Activated CD8-positive, alpha-beta memory T cell treated with anti-CD3 and anti-CD28 coated beads, Interleukin-2, amount 10 ng/mL, durations not matched to agents 7 days and 5 days (primary cell): ENCODE data around the gene GPR89A. TPM values are rescaled to one million over a fixed set of nuclear protein-coding genes. Genes with fewer than 3 reads are reported as not detected.
"Not testable (repeated sequence)": the region's sequence is repeated elsewhere in the genome, so short reads cannot be mapped to it uniquely, and the experiment has no call there.

Experiments used
- ATAC-seq: fragments of 150-1000 bp; cut with Tn5 transposase; one replicate; pipeline ENCODE4 v1.10.0; 2021; ENCODE audit warnings: moderate library complexity
- CTCF ChIA-PET: fragments of 350-600 bp; sonication (Branson Sonifier 250); formaldehyde crosslinking; loops from one replicate; lab custom pipeline; 2021; ENCODE audit warnings: antibody characterized with exemption; lab: Charles Lee
- DNase-seq: peaks from one replicate; pipeline ENCODE4 v3.0.0-alpha.2; 2020
- H3K27ac Mint-ChIP-seq: one replicate; pipeline ENCODE4 v1.8.0; 2021; ENCODE audit warnings: mild to moderate bottlenecking, mixed read lengths
- H3K27me3 Mint-ChIP-seq: one replicate; pipeline ENCODE4 v1.8.0; 2021; ENCODE audit warnings: mixed read lengths
- H3K36me3 Mint-ChIP-seq: one replicate; pipeline ENCODE4 v1.8.0; 2021; ENCODE audit warnings: mild to moderate bottlenecking, mixed read lengths
- H3K4me1 Mint-ChIP-seq: one replicate; pipeline ENCODE4 v1.8.0; 2021; ENCODE audit warnings: mixed read lengths
- H3K4me3 Mint-ChIP-seq: one replicate; pipeline ENCODE4 v1.8.0; 2021; ENCODE audit warnings: mild to moderate bottlenecking, moderate library complexity, mixed read lengths
- H3K9me3 Mint-ChIP-seq: one replicate; pipeline ENCODE4 v1.8.0; 2022; ENCODE audit warnings: low read depth, mixed read lengths
- total RNA-seq, 2 experiments: library from RNA; stranded (reverse); gene quantifications; one replicate each; pipeline ENCODE4 v1.2.3, GENCODE V29; 2021

Gene GPR89A
- total RNA-seq, 2 experiments from 2014 or later = 32.7 to 50.5 TPM

DNA sequence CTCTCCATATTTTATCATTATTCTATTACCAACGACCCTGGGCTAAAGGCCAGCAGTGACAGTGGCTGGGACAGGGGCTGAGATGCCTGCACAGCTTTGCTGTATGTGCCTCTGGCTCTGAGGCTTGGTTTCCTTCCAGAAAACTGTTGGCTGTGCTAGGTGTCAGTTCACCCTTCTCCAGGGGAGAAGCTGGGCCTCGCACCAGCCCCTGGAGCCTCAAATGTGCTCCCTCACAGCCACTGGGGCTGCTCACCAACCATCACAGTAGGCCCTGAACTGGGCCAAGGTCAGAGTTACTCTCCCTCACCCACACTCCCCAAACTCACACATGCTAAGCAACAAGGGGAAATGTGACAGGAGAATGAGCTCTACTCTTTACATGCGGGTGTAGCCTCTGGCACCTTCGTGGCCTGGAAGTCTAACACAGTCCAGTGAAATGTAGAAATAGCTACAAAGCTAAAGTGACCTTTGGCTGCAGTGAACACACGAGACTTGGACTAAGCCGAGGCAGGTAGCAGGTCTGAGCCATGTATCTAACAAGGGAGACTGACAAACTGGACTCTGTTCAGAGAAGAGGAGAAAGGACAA, 106.8 kb downstream of the GPR89A start:
- ATAC-seq (no peak), DNase-seq (no peak)
- H3K27me3 Mint-ChIP-seq = peaks cover 4% of the 10 kb centered on the region
- H3K36me3 Mint-ChIP-seq = no peaks in the 10 kb centered on the region
- no peaks in the 10 kb centered on the region for H3K9me3 Mint-ChIP-seq
- peaks cover 36% of the 10 kb centered on the region for H3K4me1 Mint-ChIP-seq
- H3K27ac Mint-ChIP-seq = no peak overlapping the region
- CTCF ChIA-PET = no interaction called here
- no peak overlapping the region for H3K4me3 Mint-ChIP-seq

GRCh38 chr1:145716641-145717345, 109.0 kb downstream of the GPR89A start:
- CTCF ChIA-PET = interaction anchor here (0.6 to 1.4 kb wide), 3 partner anchors 14 to 109 kb away, joined by 3 to 5 read pairs (median 3); no protein-coding TSS in a partner anchor
- DNase-seq (peak; percentile 62), ATAC-seq (peak; percentile 29)
- Mint-ChIP-seq H3K27me3 (peaks cover 6% of the 10 kb centered on the region), H3K4me1 (peaks cover 53% of the 10 kb centered on the region), H3K4me3 (no peak overlapping the region), H3K27ac (peak overlapping the region; percentile 86), H3K9me3 (no peaks in the 10 kb centered on the region), H3K36me3 (no peaks in the 10 kb centered on the region)

GRCh38 chr1:145717833-145718232, 110.0 kb downstream of the GPR89A start:
- Mint-ChIP-seq H3K4me1 (peaks cover 57% of the 10 kb centered on the region), H3K27me3 (peaks cover 10% of the 10 kb centered on the region), H3K36me3 (no peaks in the 10 kb centered on the region), H3K4me3 (no peak overlapping the region), H3K9me3 (no peaks in the 10 kb centered on the region), H3K27ac (peak overlapping the region; percentile 47)
- CTCF ChIA-PET = interaction anchor here (1.4 to 1.5 kb wide), 2 partner anchors 15 to 29 kb away, joined by 5 read pairs; no protein-coding TSS in a partner anchor
- DNase-seq (no peak), ATAC-seq (no peak)

GRCh38 chr1:145718465-145718864, 110.7 kb downstream of the GPR89A start:
- CTCF ChIA-PET = interaction anchor here (0.7 to 1.5 kb wide), 2 partner anchors 30 to 289 kb away, joined by 3 to 5 read pairs; no protein-coding TSS in a partner anchor
- peaks cover 11% of the 10 kb centered on the region for H3K27me3 Mint-ChIP-seq
- not testable (repeated sequence) for H3K36me3 Mint-ChIP-seq, H3K27ac Mint-ChIP-seq, H3K4me3 Mint-ChIP-seq, ATAC-seq, H3K9me3 Mint-ChIP-seq, DNase-seq
- peaks cover 57% of the 10 kb centered on the region for H3K4me1 Mint-ChIP-seq

- CTCF ChIA-PET = interaction anchor here (0.8 to 2.9 kb wide), 10 partner anchors 8 to 40 kb away, joined by 3 to 15 read pairs (median 4); no protein-coding TSS in a partner anchor
- Mint-ChIP-seq H3K9me3 (no peaks in the 10 kb centered on the region), H3K27me3 (peaks cover 11% of the 10 kb centered on the region), H3K36me3 (no peaks in the 10 kb centered on the region), H3K27ac (peak within 1 kb of the TSS; percentile 81), H3K4me1 (peaks cover 57% of the 10 kb centered on the region), H3K4me3 (peak within 1 kb of the TSS; percentile 70)
- peak; percentile 46 for DNase-seq
- ATAC-seq = peak; percentile 22
Observed at GRCh38 chr1:145719230-145720079, 111.7 kb downstream of the GPR89A start, which contains the start of gene CD160. Gene CD160 (plus strand): TSS chr1:145719499. CDS start chr1:145728328, 8,829 bp downstream.

Other genes with a start within 250 kb of the GPR89A start
- gene NBPF20, start 182.4 kb upstream of the GPR89A start, total RNA-seq = under 1 TPM; 0.12 to 0.55 TPM
- gene PDZK1, start 99.4 kb downstream of the GPR89A start, total RNA-seq = under 1 TPM in 1 of 2 experiments, not detected in 1; 0.12 TPM
- gene CD160, start 111.5 kb downstream of the GPR89A start, total RNA-seq = 1 to 10 TPM; 3.9 to 5.4 TPM
- gene RNF115, start 216.1 kb downstream of the GPR89A start, total RNA-seq = 10 to 100 TPM; 14.6 to 18.0 TPM
- 10 to 100 TPM; 31.1 to 37.0 TPM for gene POLR3C, start 216.2 kb downstream of the GPR89A start, total RNA-seq
- 1 to 10 TPM; 2.8 to 4.1 TPM for gene NUDT17, start 237.6 kb downstream of the GPR89A start, total RNA-seq